Measurements from ENCODE around the gene ACTN3.

- no peak for TF ChIP-seq EZH2 (IDR thresholded peaks at IDR 0.05; ENCODE audit: insufficient read depth, poor library complexity, severe bottlenecking)
- no peak for TF ChIP-seq EZH2phosphoT487 (IDR thresholded peaks at IDR 0.05; ENCODE audit: insufficient read depth, low read depth)
Measured at GRCh38 chr11:66542362-66542761, 4.3 kb upstream of the ACTN3 start.

Data from GM23248 (cell line).